HFFc6 (cell line): ENCODE measurements around the gene COL7A1. TPM values are rescaled to one million over a fixed set of nuclear protein-coding genes. Genes with fewer than 3 reads are reported as not detected.

Experiments
- DNase-seq: peaks from one replicate; pipeline ENCODE4 v3.0.0-alpha.2; 2018
- H3K27ac Mint-ChIP-seq: 2 replicates; pipeline ENCODE4 v1.8.0; 2020; ENCODE audit warnings: mild to moderate bottlenecking, mixed read lengths
- H3K27me3 Mint-ChIP-seq: 2 replicates; pipeline ENCODE4 v1.8.0; 2021; ENCODE audit warnings: mild to moderate bottlenecking, moderate library complexity, mixed read lengths; ENCODE audit not compliant: insufficient read depth
- H3K36me3 Mint-ChIP-seq: 2 replicates; pipeline ENCODE4 v1.8.0; 2021; ENCODE audit warnings: low read depth, mixed read lengths
- H3K4me1 Mint-ChIP-seq: 2 replicates; pipeline ENCODE4 v1.8.0; 2020; ENCODE audit warnings: low read depth, mixed read lengths
- H3K4me3 Mint-ChIP-seq: 2 replicates; pipeline ENCODE4 v1.8.0; 2020; ENCODE audit warnings: mild to moderate bottlenecking, moderate library complexity, mixed read lengths
- H3K9me3 Mint-ChIP-seq: 2 replicates; pipeline ENCODE4 v1.8.0; 2020; ENCODE audit warnings: mild to moderate bottlenecking, mixed read lengths
- total RNA-seq, 6 experiments: library from RNA; stranded (reverse); fragmentation: NEBNext Ultra II Directional; extraction: Animal tissue kit (Norgen Biotek cat#: 25700); gene quantifications; 2 replicates in 1 of 6; 3 replicates in 5 of 6; pipeline ENCODE4 v1.2.3, GENCODE V29; 2021
- TF ChIP-seq, protein P1 (sequence below): fragments of 200-600 bp; sonication (generic); IDR thresholded peaks from 2 replicates; pipeline ENCODE4 v1.5.0; 2021; ENCODE audit warnings: antibody characterized with exemption, mild to moderate bottlenecking

Gene COL7A1
- total RNA-seq, 6 experiments from 2014 or later = 74.9 to 113 (median 80.8) TPM

DNA sequence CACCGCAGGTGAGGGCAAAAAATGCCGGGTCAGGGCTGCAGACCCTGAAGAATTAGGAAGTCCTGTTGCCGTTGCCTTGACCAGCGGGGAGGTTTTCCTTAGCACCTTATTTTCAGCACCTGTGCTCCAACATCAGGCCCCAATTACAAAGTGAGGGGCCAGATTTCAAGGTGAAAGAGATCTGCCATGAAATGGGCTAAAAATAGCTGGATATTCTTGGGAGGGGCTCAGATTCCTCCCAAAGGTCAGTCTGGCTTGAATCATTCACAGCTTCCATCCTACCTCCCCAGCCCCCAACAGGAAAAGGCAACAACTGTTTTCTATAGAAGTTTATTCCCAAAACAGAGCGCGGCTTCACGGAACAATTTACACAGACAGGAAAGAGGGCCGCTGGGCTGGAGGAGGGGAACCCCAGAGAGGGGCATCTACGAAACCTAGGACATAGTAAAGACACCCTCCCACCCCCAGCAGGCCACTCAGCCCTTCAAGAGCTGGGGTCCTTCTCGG is 41.1 kb upstream of the COL7A1 start:
- Mint-ChIP-seq H3K27me3 (no peaks in the 10 kb centered on the region; the same call in 1 of the 2 replicates), H3K4me3 (peak overlapping the region; percentile 90), H3K9me3 (no peaks in the 10 kb centered on the region), H3K4me1 (peaks cover 27% of the 10 kb centered on the region), H3K27ac (peak overlapping the region; percentile 81), H3K36me3 (peaks cover 5% of the 10 kb centered on the region)
- DNase-seq = no peak
- TF ChIP-seq, protein P1, sequence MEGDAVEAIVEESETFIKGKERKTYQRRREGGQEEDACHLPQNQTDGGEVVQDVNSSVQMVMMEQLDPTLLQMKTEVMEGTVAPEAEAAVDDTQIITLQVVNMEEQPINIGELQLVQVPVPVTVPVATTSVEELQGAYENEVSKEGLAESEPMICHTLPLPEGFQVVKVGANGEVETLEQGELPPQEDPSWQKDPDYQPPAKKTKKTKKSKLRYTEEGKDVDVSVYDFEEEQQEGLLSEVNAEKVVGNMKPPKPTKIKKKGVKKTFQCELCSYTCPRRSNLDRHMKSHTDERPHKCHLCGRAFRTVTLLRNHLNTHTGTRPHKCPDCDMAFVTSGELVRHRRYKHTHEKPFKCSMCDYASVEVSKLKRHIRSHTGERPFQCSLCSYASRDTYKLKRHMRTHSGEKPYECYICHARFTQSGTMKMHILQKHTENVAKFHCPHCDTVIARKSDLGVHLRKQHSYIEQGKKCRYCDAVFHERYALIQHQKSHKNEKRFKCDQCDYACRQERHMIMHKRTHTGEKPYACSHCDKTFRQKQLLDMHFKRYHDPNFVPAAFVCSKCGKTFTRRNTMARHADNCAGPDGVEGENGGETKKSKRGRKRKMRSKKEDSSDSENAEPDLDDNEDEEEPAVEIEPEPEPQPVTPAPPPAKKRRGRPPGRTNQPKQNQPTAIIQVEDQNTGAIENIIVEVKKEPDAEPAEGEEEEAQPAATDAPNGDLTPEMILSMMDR = no peak

- peaks cover 5% of the 10 kb centered on the region for H3K36me3 Mint-ChIP-seq
- peak within 1 kb of the TSS; percentile 81 for H3K27ac Mint-ChIP-seq
- H3K4me1 Mint-ChIP-seq = peaks cover 27% of the 10 kb centered on the region
- peak within 1 kb of the TSS; percentile 90 for H3K4me3 Mint-ChIP-seq
- TF ChIP-seq, protein P1 = peak; percentile 82
- peak; percentile 94 for DNase-seq
- no peaks in the 10 kb centered on the region; the same call in 1 of the 2 replicates for H3K27me3 Mint-ChIP-seq
- H3K9me3 Mint-ChIP-seq = no peaks in the 10 kb centered on the region
Observed at GRCh38 chr3:48635222-48636021, 40.3 kb upstream of the COL7A1 start, which contains the start of gene SLC26A6. Gene SLC26A6 (minus strand): TSS chr3:48635461. CDS start chr3:48635393, 68 bp downstream.

DNA sequence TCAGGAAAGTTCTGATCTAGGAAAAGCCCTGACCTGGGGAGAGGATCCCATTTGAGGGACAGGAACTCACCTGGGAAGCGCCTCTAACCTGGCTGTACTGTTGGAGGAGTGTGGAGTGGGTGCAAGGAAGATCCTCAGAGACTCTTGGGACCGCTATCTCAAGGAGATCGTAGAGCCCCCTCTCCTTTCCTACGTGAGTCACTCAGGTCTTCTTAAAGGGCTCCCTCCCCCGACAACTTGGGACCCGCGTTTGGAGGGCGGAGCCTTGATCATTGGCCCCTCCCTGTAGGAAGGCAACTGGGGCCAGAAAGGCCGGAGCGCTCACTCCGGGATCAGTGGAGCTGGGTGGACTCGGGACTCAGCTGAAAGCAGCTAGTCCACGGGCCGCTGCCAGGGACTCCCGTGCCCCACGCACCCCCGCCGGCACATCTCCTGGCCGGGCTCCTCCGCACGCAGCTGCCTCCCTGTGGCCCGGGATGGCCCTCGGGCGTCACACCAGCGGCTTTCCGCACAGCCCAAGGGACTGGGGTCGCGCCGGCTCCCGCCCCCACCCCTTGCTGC is 39.6 kb upstream of the COL7A1 start:
- Mint-ChIP-seq H3K4me3 (peak overlapping the region; percentile 90), H3K9me3 (no peaks in the 10 kb centered on the region), H3K36me3 (peaks cover 5% of the 10 kb centered on the region), H3K27me3 (no peaks in the 10 kb centered on the region; the same call in 1 of the 2 replicates), H3K27ac (peak overlapping the region; percentile 71), H3K4me1 (peaks cover 27% of the 10 kb centered on the region)
- peak; percentile 44 for DNase-seq
- TF ChIP-seq, protein P1 = no peak

GRCh38 chr3:48633743-48634142 is 38.6 kb upstream of the COL7A1 start:
- Mint-ChIP-seq H3K36me3 (peaks cover 5% of the 10 kb centered on the region), H3K4me3 (peak overlapping the region; percentile 90; the same call in 1 of the 2 replicates), H3K9me3 (no peaks in the 10 kb centered on the region), H3K27me3 (no peaks in the 10 kb centered on the region; the same call in 1 of the 2 replicates), H3K4me1 (peaks cover 27% of the 10 kb centered on the region), H3K27ac (no peak overlapping the region)
- TF ChIP-seq, protein P1 = no peak
- no peak for DNase-seq

GRCh38 chr3:48633256-48633655 is 38.1 kb upstream of the COL7A1 start:
- no peaks in the 10 kb centered on the region for H3K9me3 Mint-ChIP-seq
- peaks cover 27% of the 10 kb centered on the region for H3K4me1 Mint-ChIP-seq
- no peaks in the 10 kb centered on the region; the same call in 1 of the 2 replicates for H3K27me3 Mint-ChIP-seq
- H3K27ac Mint-ChIP-seq = no peak overlapping the region
- H3K4me3 Mint-ChIP-seq = no peak overlapping the region
- no peak for DNase-seq
- peaks cover 5% of the 10 kb centered on the region for H3K36me3 Mint-ChIP-seq
- TF ChIP-seq, protein P1 = 0 out of 2 replicates have a peak, but pooled peaks have one; percentile 8
